ENCODE results near the gene WDR70.
"Not testable (repeated sequence)": the region's sequence is repeated elsewhere in the genome, so short reads cannot be mapped to it uniquely, and the experiment has no call there.

Gene WDR70

DNA sequence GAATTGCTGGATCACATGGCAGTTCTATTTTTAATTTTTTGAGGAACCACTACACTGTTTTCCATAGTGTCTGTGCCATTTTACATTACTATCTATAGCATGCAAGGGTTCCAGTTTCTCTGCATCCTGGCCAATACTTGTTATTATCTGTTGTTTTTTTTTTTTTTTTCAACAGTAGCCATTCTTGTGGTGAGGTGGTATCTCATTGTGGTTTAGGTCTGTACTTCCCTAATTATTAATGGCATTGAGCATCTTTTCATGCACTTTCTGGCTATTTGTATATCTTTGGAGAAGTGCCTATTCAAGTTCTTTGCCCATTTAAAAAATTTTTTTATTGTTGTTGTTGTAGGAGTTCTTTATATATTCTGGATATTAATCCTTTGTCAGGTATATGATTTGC is 363.0 kb downstream of the WDR70 start:
- DNase-seq (ENCODE audit: extremely low read depth in 1 of 2, low read depth in 1 of 2) = no peak

DNA sequence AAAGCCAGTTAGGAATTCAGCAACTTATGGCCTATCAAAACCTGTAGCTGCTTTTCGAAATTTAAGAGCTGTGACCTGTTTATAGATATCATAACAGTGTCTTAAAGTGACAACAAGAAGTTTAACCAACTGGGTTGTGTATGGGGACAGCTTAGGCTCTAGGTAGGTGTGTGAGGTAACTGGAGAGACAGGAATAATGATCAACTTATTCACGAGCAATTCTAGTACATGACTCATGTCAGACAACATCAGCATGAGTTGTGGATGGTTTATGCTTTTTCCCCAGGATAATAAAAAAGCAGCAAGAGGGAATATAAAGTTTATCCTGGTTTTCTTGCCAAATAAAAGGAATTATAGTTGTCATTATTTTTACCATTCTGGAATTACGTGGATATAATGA is 372.1 kb downstream of the WDR70 start:
- DNase-seq (ENCODE audit: extremely low read depth in 1 of 2, low read depth in 1 of 2) = no peak

- no peak for DNase-seq (ENCODE audit: extremely low read depth in 1 of 2, low read depth in 1 of 2)
These were observed 375.9 kb downstream of the WDR70 start for GRCh38 chr5:37754976-37755375.

DNA sequence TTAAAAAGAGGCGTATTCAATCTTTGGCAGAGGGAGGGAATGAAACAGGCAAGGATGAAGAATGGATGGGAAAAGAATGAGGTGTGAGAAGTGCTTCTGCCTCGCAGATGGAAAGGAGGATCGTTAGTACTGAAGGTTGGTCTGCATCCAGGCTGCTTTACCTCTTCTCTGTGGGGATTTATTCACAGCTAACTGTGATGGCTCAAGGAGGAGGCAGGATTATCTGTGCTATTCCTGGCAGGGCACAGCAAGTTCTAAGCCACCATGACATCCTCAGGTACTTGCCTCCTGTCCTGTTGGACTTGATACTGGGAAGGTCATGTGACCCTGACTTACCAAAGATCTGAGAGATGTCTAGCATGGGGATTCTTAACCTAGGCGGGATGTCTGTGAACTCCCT is 376.5 kb downstream of the WDR70 start:
- no peak for DNase-seq (ENCODE audit: extremely low read depth in 1 of 2, low read depth in 1 of 2)

- no peak for DNase-seq (ENCODE audit: extremely low read depth in 1 of 2, low read depth in 1 of 2)
These were observed 377.1 kb downstream of the WDR70 start for GRCh38 chr5:37756248-37756647.

DNA sequence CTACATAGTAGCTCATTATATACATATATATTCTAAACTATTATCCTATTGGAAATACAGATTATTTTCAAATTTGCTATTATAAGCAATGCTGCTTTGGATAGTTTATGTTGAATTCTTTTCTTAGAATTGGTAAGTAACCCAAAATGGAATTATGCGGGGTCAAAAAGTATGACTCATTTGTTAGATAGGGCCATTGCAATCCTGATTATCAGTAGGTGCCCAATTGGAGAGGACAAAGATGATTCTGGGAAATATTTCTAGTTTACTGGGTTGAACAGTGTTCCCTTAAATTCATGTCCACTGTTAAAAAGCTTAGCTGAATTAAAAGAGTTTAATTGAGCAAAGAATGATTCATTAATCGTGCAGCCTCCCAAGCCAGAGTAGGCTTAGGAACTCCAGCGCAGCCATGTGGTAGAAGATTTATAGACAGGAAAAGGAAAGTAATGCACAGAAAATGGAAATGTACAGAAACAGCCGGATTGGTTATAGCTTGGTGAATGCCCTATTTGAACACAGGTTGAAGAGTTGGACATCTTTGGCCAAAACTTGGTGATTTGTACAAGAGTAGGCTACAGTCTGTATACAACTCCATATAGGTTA is 379.0 kb downstream of the WDR70 start:
- no peak for DNase-seq (ENCODE audit: extremely low read depth in 1 of 2, low read depth in 1 of 2)

GRCh38 chr5:37767251-37767650 is 388.1 kb downstream of the WDR70 start:
- DNase-seq (ENCODE audit: extremely low read depth in 1 of 2, low read depth in 1 of 2) = no peak

GRCh38 chr5:37767961-37768360 is 388.8 kb downstream of the WDR70 start:
- DNase-seq (ENCODE audit: extremely low read depth in 1 of 2, low read depth in 1 of 2) = no peak

- DNase-seq (ENCODE audit: extremely low read depth in 1 of 2, low read depth in 1 of 2) = no peak
These were observed 389.3 kb downstream of the WDR70 start for GRCh38 chr5:37768371-37768770.

- DNase-seq (ENCODE audit: extremely low read depth in 1 of 2, low read depth in 1 of 2) = no peak
These were observed 390.0 kb downstream of the WDR70 start for GRCh38 chr5:37769108-37769507.

GRCh38 chr5:37769840-37770239 is 390.7 kb downstream of the WDR70 start:
- DNase-seq (ENCODE audit: extremely low read depth in 1 of 2, low read depth in 1 of 2) = no peak

DNA sequence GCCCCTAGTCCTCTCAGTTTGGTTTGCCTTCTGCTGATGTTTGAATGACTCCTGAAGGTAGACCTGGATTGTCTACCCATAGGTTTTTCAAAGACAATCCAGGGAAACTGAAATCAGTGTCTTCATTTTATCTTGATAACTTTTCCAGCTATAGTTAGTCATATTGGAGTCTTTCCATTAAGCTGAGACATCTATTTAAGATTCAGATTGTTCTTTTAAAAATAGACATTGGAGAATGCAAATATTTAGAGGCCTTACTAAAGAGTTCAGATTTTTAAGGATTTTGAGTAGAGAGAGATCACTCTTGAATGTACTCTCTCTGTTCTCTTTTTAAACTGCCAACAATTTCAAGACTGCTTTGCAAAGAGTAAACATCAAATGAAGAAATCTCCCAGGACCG is 391.7 kb downstream of the WDR70 start:
- no peak for DNase-seq (ENCODE audit: extremely low read depth in 1 of 2, low read depth in 1 of 2)

DNA sequence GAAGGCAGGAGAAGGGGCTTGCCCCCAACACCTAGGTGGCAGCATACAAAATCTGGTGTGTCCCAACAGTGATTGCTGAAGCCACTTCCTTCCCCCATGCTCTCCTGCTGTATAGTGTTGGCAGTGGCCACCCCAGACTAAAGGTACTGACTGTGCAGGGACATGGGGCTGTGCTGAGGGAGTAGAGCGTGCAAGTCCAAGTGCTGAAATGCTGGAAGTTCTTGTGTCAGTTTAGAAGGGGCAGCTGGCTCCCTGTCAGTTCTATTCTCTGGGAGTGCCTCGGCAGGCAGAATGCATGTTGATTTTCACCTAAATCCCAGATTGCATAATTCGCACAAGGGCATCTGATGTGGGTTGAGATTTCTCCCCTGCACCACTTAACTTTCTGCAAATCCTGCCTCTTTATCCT is 392.1 kb downstream of the WDR70 start:
- DNase-seq (ENCODE audit: extremely low read depth in 1 of 2, low read depth in 1 of 2) = no peak

DNA sequence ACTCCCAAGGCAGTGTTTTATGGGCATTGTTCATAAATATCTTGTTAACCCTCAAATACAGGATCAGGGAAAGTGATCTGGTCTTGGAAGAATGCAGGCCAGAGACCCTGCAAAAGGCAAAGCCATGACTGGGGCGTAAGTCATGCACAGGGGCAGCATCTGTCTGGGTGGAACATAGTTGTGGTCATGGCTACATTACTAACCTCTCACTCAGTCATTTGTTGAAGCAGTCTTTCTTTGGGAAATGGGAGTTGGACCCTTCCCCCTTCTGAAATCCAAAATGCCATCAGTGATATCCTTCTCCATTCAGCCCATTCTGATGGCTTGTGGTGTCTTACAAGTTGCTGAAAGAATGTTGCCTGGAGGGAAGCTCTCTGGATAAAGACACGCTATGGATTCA is 392.6 kb downstream of the WDR70 start:
- no peak for DNase-seq (ENCODE audit: extremely low read depth in 1 of 2, low read depth in 1 of 2)

DNA sequence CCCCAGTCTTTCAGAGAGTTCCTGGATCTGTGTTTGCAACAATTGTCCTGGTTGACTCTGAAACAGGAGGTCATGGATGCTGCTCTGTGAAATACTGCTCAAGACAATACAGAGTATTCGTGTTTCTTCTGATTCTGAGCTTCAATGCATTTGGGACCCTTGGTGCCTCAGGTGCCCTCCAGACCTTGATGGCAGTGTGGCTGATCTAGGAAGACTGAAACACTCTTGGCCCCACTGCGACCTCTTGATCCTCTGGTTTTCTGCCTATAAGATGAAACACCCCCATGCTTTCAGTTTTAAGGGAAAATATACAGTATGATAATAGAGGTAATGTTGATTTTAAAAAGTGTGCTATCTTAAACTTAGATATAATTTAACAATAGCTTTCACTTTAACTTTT is 393.1 kb downstream of the WDR70 start:
- DNase-seq (ENCODE audit: extremely low read depth in 1 of 2, low read depth in 1 of 2) = no peak

DNA sequence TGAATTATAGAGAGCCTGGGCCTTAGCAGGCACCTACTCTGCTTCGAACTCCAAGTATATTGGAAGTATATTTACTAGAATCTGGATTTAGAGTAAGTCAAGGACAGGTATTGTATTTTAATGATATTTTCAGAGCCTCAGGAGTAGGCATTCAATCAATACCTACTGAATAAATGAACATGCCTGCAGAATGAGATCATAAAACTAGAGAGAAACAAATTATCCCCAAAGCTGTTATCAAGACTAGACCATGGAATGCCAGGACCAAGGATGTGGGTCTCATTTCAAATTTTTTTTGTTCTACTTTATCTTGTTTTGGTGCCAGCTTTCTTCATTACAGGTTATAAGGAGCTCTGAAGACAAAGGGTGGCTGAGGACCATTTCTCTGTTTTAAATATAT is 394.7 kb downstream of the WDR70 start:
- no peak for DNase-seq (ENCODE audit: extremely low read depth in 1 of 2, low read depth in 1 of 2)

DNA sequence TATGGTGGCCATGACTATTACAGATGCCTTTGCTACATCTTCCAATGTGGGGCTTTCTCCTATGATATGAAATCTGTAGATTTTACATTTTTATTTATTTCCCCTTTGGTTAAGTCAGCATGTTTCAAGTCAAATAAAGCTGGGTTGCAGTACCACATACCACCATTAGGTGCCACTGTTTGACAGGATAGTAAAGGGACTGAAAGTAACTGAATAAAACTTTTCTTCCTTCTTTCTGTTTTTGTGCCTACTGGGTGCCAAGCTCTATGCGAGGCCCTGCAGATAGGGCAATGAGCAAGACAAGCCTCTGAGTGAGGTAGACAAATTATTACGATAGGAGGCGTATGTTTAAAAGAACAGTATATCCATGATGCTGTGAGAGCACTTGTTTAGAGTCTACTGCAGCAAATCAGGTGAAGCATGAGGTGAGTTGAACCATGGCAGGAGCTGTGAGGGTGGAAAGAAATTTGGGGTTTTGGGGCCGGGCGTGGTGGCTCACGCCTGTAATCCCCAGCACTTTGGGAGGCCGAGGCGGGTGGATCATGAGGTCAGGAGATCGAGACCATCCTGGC is 395.9 kb downstream of the WDR70 start:
- no peak for DNase-seq (ENCODE audit: extremely low read depth in 1 of 2, low read depth in 1 of 2)

GRCh38 chr5:37776826-37777225 is 397.7 kb downstream of the WDR70 start:
- DNase-seq (ENCODE audit: extremely low read depth in 1 of 2, low read depth in 1 of 2) = no peak

DNA sequence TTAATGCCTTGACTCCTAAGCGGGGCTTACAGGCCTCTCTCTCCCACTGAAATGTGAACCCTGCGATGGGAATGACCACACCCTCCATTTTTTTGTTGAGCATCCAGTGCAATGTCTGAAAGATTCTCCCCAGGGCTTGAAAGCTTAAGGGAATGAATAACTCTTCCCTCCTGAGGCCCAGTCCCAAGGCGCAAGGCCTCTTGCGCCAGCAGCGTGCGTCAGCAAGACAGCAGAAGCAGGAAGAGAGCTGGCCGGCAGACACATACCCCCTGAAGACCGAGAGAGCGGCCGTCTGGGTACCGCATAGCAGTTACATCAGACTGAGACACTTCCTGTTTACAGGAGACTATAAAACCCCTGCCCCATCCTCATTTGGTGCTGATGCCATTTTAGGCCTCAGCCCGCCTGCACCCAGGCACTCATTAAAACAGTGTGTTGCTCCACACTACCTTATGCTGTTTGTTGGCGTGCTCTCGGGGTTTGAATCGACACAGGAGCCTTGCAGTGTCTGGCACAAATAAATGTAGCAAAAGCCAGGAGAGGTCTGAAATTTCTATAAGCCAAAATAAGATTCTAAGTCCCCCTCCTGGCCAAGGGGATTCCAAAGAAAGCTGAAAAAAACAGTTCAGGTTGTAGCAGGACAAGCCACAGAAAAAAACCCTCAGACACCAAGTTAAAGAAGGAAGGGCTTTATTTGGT is 398.5 kb downstream of the WDR70 start:
- no peak for DNase-seq (ENCODE audit: extremely low read depth in 1 of 2, low read depth in 1 of 2)

- not testable (repeated sequence) for DNase-seq (ENCODE audit: extremely low read depth in 1 of 2, low read depth in 1 of 2)
These were observed 402.3 kb downstream of the WDR70 start for GRCh38 chr5:37781409-37781808.

GRCh38 chr5:37786416-37786815 is 407.3 kb downstream of the WDR70 start:
- DNase-seq (ENCODE audit: extremely low read depth in 1 of 2, low read depth in 1 of 2) = no peak

GRCh38 chr5:37786862-37787519 is 407.9 kb downstream of the WDR70 start:
- no peak for DNase-seq (ENCODE audit: extremely low read depth in 1 of 2, low read depth in 1 of 2)

Data from activated CD8-positive, alpha-beta memory T cell treated with anti-CD3 and anti-CD28 coated beads for 1 hour (primary cell).